Superior temporal gyrus (tissue), 1 donor: ENCODE measurements around the gene HPCAL1.

Experiments
- DNase-seq: peaks from one replicate; pipeline ENCODE4 v3.0.0-alpha.2; 2016; ENCODE audit errors: extremely low spot score

The HPCAL1 gene

GRCh38 chr2:10303694-10304378 is 1.1 kb downstream of the HPCAL1 start:
- no peak for DNase-seq

GRCh38 chr2:10304458-10305253 is 2.0 kb downstream of the HPCAL1 start:
- no peak for DNase-seq

GRCh38 chr2:10305254-10305635 is 2.5 kb downstream of the HPCAL1 start:
- no peak for DNase-seq

GRCh38 chr2:10305715-10306114 is 3.0 kb downstream of the HPCAL1 start:
- DNase-seq, result no peak

- DNase-seq, result no peak
Measured at GRCh38 chr2:10306901-10307463, 4.3 kb downstream of the HPCAL1 start.

- DNase-seq, result no peak
Measured at GRCh38 chr2:10307561-10308156, 5.0 kb downstream of the HPCAL1 start.

- no peak for DNase-seq
Measured at GRCh38 chr2:10308866-10309265, 6.2 kb downstream of the HPCAL1 start.

- DNase-seq, result no peak
Measured at GRCh38 chr2:10309286-10309685, 6.6 kb downstream of the HPCAL1 start.

- no peak for DNase-seq
Measured at GRCh38 chr2:10310309-10310888, 7.7 kb downstream of the HPCAL1 start.

GRCh38 chr2:10311736-10312135 is 9.0 kb downstream of the HPCAL1 start:
- DNase-seq, result no peak

- no peak for DNase-seq
Measured at GRCh38 chr2:10312437-10312957, 9.8 kb downstream of the HPCAL1 start.

GRCh38 chr2:10316336-10316735 is 13.6 kb downstream of the HPCAL1 start:
- no peak for DNase-seq

GRCh38 chr2:10316860-10317259 is 14.2 kb downstream of the HPCAL1 start:
- DNase-seq, result no peak

GRCh38 chr2:10317646-10318045 is 14.9 kb downstream of the HPCAL1 start:
- no peak for DNase-seq

GRCh38 chr2:10318345-10318744 is 15.6 kb downstream of the HPCAL1 start:
- DNase-seq, result no peak

- DNase-seq, result no peak
Measured at GRCh38 chr2:10319892-10320574, 17.3 kb downstream of the HPCAL1 start.

- DNase-seq, result no peak
Measured at GRCh38 chr2:10320575-10320931, 17.8 kb downstream of the HPCAL1 start.

GRCh38 chr2:10320933-10321332 is 18.2 kb downstream of the HPCAL1 start:
- DNase-seq, result no peak

GRCh38 chr2:10321622-10322021 is 18.9 kb downstream of the HPCAL1 start:
- DNase-seq, result no peak

GRCh38 chr2:10322481-10322880 is 19.8 kb downstream of the HPCAL1 start:
- DNase-seq, result no peak

- DNase-seq, result no peak
Measured at GRCh38 chr2:10322973-10323372, 20.3 kb downstream of the HPCAL1 start.
